Transverse colon (tissue), 4 donors: ENCODE measurements around the gene BBS4.

Experiments used
- EP300 ChIP-seq: sonication (generic); formaldehyde crosslinking; IDR thresholded peaks from one replicate; pipeline ENCODE4 v1.6.1; 2017; ENCODE audit warnings: antibody characterized with exemption, low read depth
- POLR2A ChIP-seq: fragments of 450-650 bp; IDR thresholded peaks from one replicate; pipeline ENCODE4 v1.6.1; 2016; ENCODE audit warnings: antibody characterized with exemption, mild to moderate bottlenecking, moderate library complexity
- POLR2AphosphoS5 ChIP-seq, 3 donors: sonication (generic); formaldehyde crosslinking; IDR thresholded peaks; one replicate each; pipeline ENCODE4 v1.6.1; 2016; ENCODE audit warnings: antibody characterized with exemption in 3 of 3
- TF ChIP-seq, protein P1 (sequence below), 5 experiments: fragments of 200-600 bp in 3 of 5; fragments of 450-650 bp in 2 of 5; sonication (generic) in 3 of 5; IDR thresholded peaks; 1 replicate in 2 of 5; 2 replicates in 3 of 5; pipeline ENCODE4 v1.5.1; 2016 to 2017; ENCODE audit warnings: antibody characterized with exemption in 5 of 5, inconsistent platforms in 3 of 5, mild to moderate bottlenecking in 2 of 5, moderate library complexity in 1 of 5

- TF ChIP-seq, protein P1, sequence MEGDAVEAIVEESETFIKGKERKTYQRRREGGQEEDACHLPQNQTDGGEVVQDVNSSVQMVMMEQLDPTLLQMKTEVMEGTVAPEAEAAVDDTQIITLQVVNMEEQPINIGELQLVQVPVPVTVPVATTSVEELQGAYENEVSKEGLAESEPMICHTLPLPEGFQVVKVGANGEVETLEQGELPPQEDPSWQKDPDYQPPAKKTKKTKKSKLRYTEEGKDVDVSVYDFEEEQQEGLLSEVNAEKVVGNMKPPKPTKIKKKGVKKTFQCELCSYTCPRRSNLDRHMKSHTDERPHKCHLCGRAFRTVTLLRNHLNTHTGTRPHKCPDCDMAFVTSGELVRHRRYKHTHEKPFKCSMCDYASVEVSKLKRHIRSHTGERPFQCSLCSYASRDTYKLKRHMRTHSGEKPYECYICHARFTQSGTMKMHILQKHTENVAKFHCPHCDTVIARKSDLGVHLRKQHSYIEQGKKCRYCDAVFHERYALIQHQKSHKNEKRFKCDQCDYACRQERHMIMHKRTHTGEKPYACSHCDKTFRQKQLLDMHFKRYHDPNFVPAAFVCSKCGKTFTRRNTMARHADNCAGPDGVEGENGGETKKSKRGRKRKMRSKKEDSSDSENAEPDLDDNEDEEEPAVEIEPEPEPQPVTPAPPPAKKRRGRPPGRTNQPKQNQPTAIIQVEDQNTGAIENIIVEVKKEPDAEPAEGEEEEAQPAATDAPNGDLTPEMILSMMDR (IDR thresholded peaks at IDR 0.05), result no peak
- no peak for TF ChIP-seq EP300
- TF ChIP-seq POLR2AphosphoS5 (IDR thresholded peaks at IDR 0.05), result no peak
- no peak for TF ChIP-seq POLR2A
Observed at GRCh38 chr15:72760590-72761260, 74.7 kb downstream of the BBS4 start.
